HG02981 (cell line): ENCODE data around the gene MCAT.
"Not testable (repeated sequence)": the region's sequence is repeated elsewhere in the genome, so short reads cannot be mapped to it uniquely, and the experiment has no call there.

Experiments used
- ATAC-seq: cut with Tn5 transposase; IDR thresholded peaks from one replicate; pipeline ENCODE4 v1.9.1; 2021; ENCODE audit warnings: mild to moderate bottlenecking, moderate library complexity; ENCODE audit not compliant: unreplicated experiment

MCAT gene

GRCh38 chr22:43128928-43129424, 14.2 kb downstream of the MCAT start:
- ATAC-seq = no peak

GRCh38 chr22:43128116-43128515, 15.1 kb downstream of the MCAT start:
- ATAC-seq = no peak

- no peak for ATAC-seq
Measured at GRCh38 chr22:43127166-43127908, 15.9 kb downstream of the MCAT start.

- no peak for ATAC-seq
Measured at GRCh38 chr22:43126501-43127165, 16.6 kb downstream of the MCAT start.

- no peak for ATAC-seq
Measured at GRCh38 chr22:43118953-43119458, 24.2 kb downstream of the MCAT start.

GRCh38 chr22:43118024-43118849, 25.0 kb downstream of the MCAT start:
- ATAC-seq = no peak

- no peak for ATAC-seq
Measured at GRCh38 chr22:43116932-43117331, 26.3 kb downstream of the MCAT start.

GRCh38 chr22:43114958-43115357, 28.2 kb downstream of the MCAT start:
- ATAC-seq = no peak

GRCh38 chr22:43113526-43114251, 29.5 kb downstream of the MCAT start:
- no peak for ATAC-seq

- ATAC-seq = no peak
Measured at GRCh38 chr22:43110927-43111623, 32.1 kb downstream of the MCAT start.

GRCh38 chr22:43110444-43110926, 32.7 kb downstream of the MCAT start, which contains the start of gene BIK:
TSS of gene BIK (plus strand) at chr22:43110750. CDS start at chr22:43124023, 13,273 bp downstream.
- ATAC-seq = no peak

- no peak for ATAC-seq
Measured at GRCh38 chr22:43109921-43110443, 33.2 kb downstream of the MCAT start.

- no peak for ATAC-seq
Measured at GRCh38 chr22:43109511-43109910, 33.7 kb downstream of the MCAT start.

GRCh38 chr22:43106302-43106701, 36.9 kb downstream of the MCAT start:
- ATAC-seq = no peak

GRCh38 chr22:43104950-43105349, 38.2 kb downstream of the MCAT start:
- not testable (repeated sequence) for ATAC-seq

- not testable (repeated sequence) for ATAC-seq
Measured at GRCh38 chr22:43104056-43104625, 39.1 kb downstream of the MCAT start.

GRCh38 chr22:43101306-43101705, 41.9 kb downstream of the MCAT start:
- no peak for ATAC-seq

- no peak for ATAC-seq
Measured at GRCh38 chr22:43100225-43100624, 43.0 kb downstream of the MCAT start.

- ATAC-seq = no peak
Measured at GRCh38 chr22:43099095-43099494, 44.1 kb downstream of the MCAT start.
